Activated CD8-positive, alpha-beta T cell treated with anti-CD3 and anti-CD28 coated beads for 36 hours (primary cell): ENCODE data around the gene NDUFA3. TPM values are rescaled to one million over a fixed set of nuclear protein-coding genes. Genes with fewer than 3 reads are reported as not detected.

Experiments used
- ATAC-seq: fragments of 200-7000 bp; cut with Tn5 transposase; one replicate; pipeline ENCODE4 v1.10.0; 2021; ENCODE audit warnings: mild to moderate bottlenecking, moderate library complexity
- CTCF ChIA-PET: fragments of 350-600 bp; sonication (Branson Sonifier 250); formaldehyde crosslinking; loops from one replicate; lab custom pipeline; 2021; ENCODE audit warnings: antibody characterized with exemption; lab: Charles Lee
- POLR2A ChIA-PET: fragments of 350-600 bp; sonication (Branson Sonifier 250); formaldehyde crosslinking; loops from one replicate; lab custom pipeline; 2021; ENCODE audit warnings: antibody characterized with exemption; lab: Charles Lee
- DNase-seq: peaks from one replicate; pipeline ENCODE4 v3.0.0-alpha.2; 2020
- H3K27ac Mint-ChIP-seq: one replicate; pipeline ENCODE4 v1.8.0; 2021; ENCODE audit warnings: mild to moderate bottlenecking, mixed read lengths
- H3K27me3 Mint-ChIP-seq: one replicate; pipeline ENCODE4 v1.8.0; 2021; ENCODE audit warnings: mixed read lengths
- H3K36me3 Mint-ChIP-seq: one replicate; pipeline ENCODE4 v1.8.0; 2021; ENCODE audit warnings: low read depth, mixed read lengths
- H3K4me1 Mint-ChIP-seq: one replicate; pipeline ENCODE4 v1.8.0; 2021; ENCODE audit warnings: low read depth, mixed read lengths
- H3K4me3 Mint-ChIP-seq: one replicate; pipeline ENCODE4 v1.8.0; 2021; ENCODE audit warnings: mild to moderate bottlenecking, moderate library complexity, mixed read lengths
- H3K9me3 Mint-ChIP-seq: one replicate; pipeline ENCODE4 v1.8.0; 2021; ENCODE audit warnings: mixed read lengths
- CTCF ChIP-seq: fragments of 200-600 bp; IDR thresholded peaks from one replicate; pipeline ENCODE4 v1.8.0; 2022; ENCODE audit warnings: antibody characterized with exemption, mild to moderate bottlenecking
- intact Hi-C: fragments of 100-400 bp; cut with micrococcal nuclease; formaldehyde crosslinking; loops from one replicate; pipeline ENCODE4 v1.10.0; 2022
- total RNA-seq, 2 experiments: library from RNA; stranded (reverse); gene quantifications; one replicate each; pipeline ENCODE4 v1.2.3, GENCODE V29; 2021

NDUFA3 gene
- total RNA-seq, 2 experiments from 2014 or later = 94.8 to 96.7 TPM

DNA sequence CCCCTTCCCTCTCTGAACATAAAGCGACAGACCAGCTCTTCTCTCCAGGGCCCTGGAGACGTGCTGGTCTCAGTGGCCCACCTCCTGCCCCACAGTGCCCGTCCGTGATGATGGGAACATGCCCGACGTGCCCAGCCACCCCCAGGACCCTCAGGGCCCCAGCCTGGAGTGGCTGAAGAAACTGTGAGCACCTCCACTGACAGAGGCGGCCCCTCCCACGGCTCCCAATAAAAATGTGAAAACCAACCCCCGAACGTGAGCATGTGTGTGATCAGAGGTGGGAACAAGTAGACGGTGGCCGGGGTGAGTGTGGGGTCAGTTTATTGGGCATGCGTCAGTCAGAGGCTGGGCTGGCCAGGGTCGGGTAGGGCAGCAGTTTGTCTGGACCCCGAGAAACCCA is 4.1 kb downstream of the NDUFA3 start:
- H3K27ac Mint-ChIP-seq = no peak overlapping the region
- peaks cover 37% of the 10 kb centered on the region for H3K36me3 Mint-ChIP-seq
- H3K4me3 Mint-ChIP-seq = no peak overlapping the region
- intact Hi-C loops = no loop called here
- ChIA-PET CTCF (no interaction called here), POLR2A (interaction anchor here (1.0 kb wide), 1 partner anchor 9 kb away, joined by 3 read pairs; the partner anchor contains the start of genes PRPF31 and TFPT)
- peaks cover 21% of the 10 kb centered on the region for H3K4me1 Mint-ChIP-seq
- ATAC-seq = no peak
- no peak for DNase-seq
- no peak for TF ChIP-seq CTCF
- no peaks in the 10 kb centered on the region for H3K9me3 Mint-ChIP-seq
- no peaks in the 10 kb centered on the region for H3K27me3 Mint-ChIP-seq

- Mint-ChIP-seq H3K4me1 (peaks cover 17% of the 10 kb centered on the region), H3K4me3 (no peak overlapping the region), H3K36me3 (peaks cover 35% of the 10 kb centered on the region), H3K27me3 (no peaks in the 10 kb centered on the region), H3K27ac (no peak overlapping the region), H3K9me3 (no peaks in the 10 kb centered on the region)
- DNase-seq (no peak), ATAC-seq (no peak)
- intact Hi-C loops = no loop called here
- TF ChIP-seq CTCF = no peak
- ChIA-PET CTCF (no interaction called here), POLR2A (no interaction called here)
These were observed 5.3 kb downstream of the NDUFA3 start for GRCh38 chr19:54107876-54108490.

- POLR2A ChIA-PET = no interaction called here
These were observed 5.8 kb downstream of the NDUFA3 start for GRCh38 chr19:54108496-54108895.

GRCh38 chr19:54109651-54110050 is 7.0 kb downstream of the NDUFA3 start:
- ATAC-seq = no peak
- Mint-ChIP-seq H3K27ac (no peak overlapping the region), H3K36me3 (peaks cover 45% of the 10 kb centered on the region), H3K9me3 (no peaks in the 10 kb centered on the region), H3K4me3 (no peak overlapping the region), H3K4me1 (peaks cover 19% of the 10 kb centered on the region), H3K27me3 (no peaks in the 10 kb centered on the region)
- intact Hi-C loops = no loop called here
- ChIA-PET POLR2A (no interaction called here), CTCF (no interaction called here)
- no peak for DNase-seq
- TF ChIP-seq CTCF = no peak

More at GRCh38 chr19:54108496-54108895, 5.8 kb downstream of the NDUFA3 start:
- TF ChIP-seq CTCF = no peak
- Mint-ChIP-seq H3K27ac (no peak overlapping the region), H3K4me3 (no peak overlapping the region), H3K4me1 (peaks cover 16% of the 10 kb centered on the region), H3K9me3 (no peaks in the 10 kb centered on the region), H3K36me3 (peaks cover 40% of the 10 kb centered on the region), H3K27me3 (no peaks in the 10 kb centered on the region)
- intact Hi-C loops = no loop called here
- no peak for ATAC-seq
- DNase-seq = no peak
- CTCF ChIA-PET = no interaction called here

GRCh38 chr19:54114340-54115108 is 11.9 kb downstream of the NDUFA3 start:
- TF ChIP-seq CTCF = no peak
- Mint-ChIP-seq H3K9me3 (no peaks in the 10 kb centered on the region), H3K4me1 (peaks cover 24% of the 10 kb centered on the region), H3K4me3 (peak overlapping the region; percentile 94), H3K36me3 (peaks cover 35% of the 10 kb centered on the region), H3K27me3 (no peaks in the 10 kb centered on the region), H3K27ac (peak overlapping the region; percentile 97)
- DNase-seq (peak; percentile 79), ATAC-seq (peak; percentile 57)
- CTCF ChIA-PET = interaction anchor here (0.9 to 1.4 kb wide), 2 partner anchors 92 to 151 kb away, joined by 3 read pairs; no protein-coding TSS in a partner anchor
- intact Hi-C loops = loop anchor here (2.0 kb wide), 1 partner anchor 22 kb away; the partner anchor contains the start of gene CNOT3
- POLR2A ChIA-PET = interaction anchor here (0.5 to 3.7 kb wide), 18 partner anchors 8 to 1142 kb away, joined by 3 to 42 read pairs (median 3); partner anchors contain the start of genes CNOT3, LENG1, NDUFA3 and OSCAR
